Hepatic stellate cell (primary cell): ENCODE measurements around the gene XIRP2.
A peak's percentile ranks its signal among the peaks of the same experiment; 100 is the strongest.

ENCODE experiments used
- DNase-seq: peaks from one replicate; pipeline ENCODE4 v3.0.0; 2011; ENCODE audit warnings: low spot score

Gene XIRP2

DNA sequence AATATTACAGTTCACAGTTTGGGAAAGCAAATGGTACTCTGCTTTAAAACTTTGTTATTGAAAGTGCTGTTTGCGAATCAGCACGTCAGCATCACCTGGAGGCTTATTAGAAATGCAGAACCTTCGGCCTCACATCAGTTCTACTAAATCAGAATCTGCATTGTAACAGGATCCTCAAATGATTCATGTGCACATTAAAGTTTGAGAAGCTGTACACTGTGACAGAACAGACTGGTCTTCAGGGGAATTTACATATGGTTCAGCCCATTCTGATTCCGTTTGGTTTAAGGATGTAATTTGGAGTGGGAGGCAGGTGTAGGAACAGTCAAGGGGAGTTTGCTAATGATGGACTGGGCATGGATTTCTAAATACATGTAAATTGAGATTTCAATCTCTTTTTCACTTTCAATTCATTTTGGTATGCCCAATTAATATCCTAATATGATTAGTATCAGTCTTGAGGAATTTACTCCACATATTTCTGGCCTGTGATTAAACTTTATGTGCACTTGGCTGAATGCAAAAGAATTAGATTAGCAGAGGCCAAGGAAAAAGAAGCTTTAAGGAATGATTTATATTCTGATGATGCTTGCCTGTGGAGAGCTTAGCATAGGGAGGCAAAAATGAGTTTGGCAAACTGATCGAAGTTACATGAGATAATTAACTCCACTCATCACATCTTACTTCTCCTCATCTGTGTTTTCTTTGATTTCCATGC, 248.8 kb downstream of the XIRP2 start:
- DNase-seq = no peak

DNA sequence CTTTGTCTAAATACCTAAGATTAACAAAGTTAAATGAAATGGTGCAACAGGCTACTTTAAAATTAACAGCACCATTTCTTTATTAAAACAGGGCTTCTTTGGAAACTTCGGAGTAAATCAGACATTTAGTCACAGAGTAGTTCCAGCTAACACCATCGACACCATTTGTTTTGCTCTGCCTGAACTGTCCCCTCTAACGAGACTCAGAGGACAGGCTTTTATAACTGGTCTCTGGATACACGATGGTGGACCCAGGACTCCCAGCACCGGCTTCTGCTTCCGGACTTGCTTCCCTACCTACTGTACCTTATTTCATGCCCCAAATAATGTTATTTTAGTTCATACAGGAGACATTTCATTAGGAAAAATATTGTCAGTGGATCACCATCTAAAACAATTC, 252.1 kb downstream of the XIRP2 start:
- DNase-seq = no peak

DNA sequence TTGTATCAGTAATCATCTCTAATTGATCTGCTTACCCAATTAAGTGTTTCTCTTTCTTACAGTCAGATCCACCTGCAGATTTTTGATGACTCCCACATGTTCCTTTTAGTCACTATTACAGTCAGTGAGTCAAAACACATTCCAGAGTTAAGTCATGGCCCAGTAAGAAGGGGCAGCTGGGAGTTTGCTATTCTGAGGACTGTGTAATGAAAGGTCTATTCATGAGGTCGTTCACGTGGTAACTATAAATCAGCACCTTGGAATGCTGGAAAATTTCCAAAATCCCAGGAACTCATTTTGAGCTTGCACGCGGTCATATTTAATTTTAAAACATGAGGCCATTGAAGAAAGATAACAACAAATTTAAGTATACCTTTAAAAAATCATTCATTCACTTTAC, 252.5 kb downstream of the XIRP2 start:
- DNase-seq = peak; percentile 58

DNA sequence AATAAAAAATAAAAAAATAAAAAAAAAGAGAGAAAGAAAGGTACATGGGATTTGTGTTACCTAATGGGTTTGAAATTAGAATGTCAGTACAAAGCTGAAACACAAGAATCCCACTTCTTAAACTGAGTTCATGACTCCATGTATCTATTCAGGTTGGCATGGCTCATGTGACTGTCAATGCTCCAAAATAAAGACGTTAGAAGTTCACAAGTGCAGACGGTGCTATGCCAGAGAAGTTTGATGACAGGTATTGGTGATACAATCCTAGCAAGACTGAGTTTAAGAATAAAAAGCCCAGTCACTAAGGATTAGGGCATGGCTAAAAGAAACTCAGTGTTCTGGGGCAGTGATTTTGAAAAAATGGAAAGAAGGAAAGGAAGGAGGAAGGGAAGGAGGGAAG, 254.3 kb downstream of the XIRP2 start:
- DNase-seq = no peak

DNA sequence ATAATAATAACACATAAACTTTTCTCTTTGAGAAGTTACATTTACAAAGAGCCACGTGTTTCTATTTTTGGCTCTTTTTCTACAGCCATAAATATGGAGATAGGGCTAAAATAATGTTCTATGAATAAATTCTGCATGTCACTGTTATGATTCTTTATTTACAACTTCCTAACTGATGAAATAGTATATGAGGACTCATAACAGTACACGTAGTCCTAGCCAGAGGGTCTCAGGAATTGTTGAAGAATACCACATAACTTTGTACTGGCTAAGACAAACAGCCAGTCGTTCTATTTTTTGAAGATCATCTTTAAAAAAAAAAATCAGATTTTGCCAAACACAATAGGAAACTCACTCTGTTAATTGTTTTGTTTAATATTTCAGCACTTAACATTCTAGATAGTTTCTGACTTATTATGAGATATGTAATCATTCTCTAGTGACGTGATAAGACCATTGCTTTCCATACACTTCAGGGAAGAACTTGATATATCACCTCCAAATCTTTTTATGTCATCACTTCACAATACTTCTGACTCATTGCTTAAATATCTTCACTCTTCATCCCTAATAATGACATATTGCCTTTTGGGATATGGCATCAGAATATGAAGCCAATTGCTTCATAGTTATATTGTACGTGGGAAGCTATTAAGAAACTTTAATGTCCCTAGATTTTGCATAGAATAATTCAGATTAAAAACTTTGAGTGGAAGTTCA, 256.1 kb downstream of the XIRP2 start:
- DNase-seq = no peak

DNA sequence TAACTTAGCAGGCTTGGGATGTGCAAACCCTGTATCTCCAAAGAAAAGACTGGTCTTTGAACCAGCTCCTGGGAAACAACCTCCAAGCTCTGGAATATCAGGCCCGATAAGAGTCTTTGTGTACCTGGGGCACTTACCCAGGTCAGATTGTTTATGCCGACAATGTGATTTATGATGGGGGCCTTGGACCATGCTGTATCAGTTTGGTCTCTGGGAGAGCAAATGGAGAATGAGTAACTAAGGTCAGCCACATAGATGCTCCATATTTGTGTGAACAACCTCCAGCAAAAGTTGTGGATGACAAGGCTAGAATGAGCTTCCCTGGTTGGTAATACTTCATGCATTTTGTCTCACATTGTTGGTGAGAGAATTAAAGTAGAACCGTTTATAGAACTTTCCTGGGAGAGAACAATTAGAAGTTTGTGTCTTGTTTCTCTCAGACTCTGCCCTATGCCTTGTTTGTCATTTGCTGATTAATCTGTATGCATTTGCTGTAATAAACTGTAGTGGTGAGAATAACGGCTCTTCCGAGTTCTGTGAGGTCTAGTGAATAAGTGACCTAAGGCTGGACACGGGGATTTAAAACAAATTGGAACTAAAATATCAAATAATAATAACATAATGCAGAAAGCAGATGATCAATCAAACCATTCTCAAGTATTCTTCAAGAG, 259.1 kb downstream of the XIRP2 start:
- DNase-seq = no peak

DNA sequence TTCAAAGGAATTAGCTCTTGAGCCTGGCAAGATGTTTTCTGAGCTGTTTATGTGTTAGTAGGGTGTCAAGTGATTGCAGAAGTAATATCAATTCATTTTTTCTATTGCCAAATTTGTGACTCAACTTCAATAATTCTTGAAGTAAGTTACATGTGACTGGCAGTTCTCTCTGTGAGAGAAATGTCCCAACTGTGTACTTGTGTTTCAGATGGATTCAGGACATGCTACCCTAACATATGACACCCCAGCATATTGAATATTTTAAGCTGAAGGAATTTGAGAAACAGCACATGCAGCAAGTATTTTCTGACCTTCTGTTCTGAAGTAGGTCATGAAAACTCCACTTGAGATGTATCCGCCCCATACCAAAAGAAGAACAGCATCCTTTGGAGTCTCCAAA, 263.6 kb downstream of the XIRP2 start:
- no peak for DNase-seq

DNA sequence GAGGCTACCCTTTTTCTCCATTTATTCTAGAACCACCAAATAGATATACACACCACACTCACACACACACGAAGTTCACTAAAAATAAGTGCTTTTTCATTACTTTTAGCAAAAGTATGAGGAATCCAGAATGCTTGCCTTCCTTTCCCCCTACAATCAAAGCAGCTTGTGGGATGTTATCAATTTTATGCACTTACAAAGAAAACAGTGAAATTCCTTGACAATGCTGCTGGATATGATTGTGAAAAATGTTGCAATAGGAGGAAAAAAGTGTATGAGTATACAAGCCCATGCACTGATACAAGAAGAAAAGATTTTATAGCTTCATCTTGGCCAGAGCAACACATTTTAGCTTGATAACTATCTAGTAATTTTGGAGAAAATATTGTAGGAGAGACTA, 269.2 kb downstream of the XIRP2 start:
- DNase-seq = peak; percentile 15

DNA sequence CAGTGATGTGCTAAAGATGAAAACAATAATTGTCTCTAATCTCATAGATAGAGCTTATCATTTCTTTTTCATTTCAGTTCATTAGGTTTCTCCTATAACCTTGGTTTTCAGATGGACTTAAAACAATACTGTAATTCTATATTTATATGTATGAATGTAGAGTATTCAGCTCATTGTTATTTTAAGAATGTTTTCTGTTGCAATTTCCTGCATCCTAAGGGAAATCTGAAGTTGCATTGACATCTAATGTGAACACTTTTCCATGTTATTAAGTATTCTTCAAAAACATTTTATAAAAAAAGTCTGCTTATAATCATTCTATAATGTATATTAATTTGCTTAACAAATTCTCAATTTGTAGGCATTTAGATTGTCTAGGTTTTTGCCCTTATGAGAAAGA, 288.9 kb downstream of the XIRP2 start:
- DNase-seq = no peak

DNA sequence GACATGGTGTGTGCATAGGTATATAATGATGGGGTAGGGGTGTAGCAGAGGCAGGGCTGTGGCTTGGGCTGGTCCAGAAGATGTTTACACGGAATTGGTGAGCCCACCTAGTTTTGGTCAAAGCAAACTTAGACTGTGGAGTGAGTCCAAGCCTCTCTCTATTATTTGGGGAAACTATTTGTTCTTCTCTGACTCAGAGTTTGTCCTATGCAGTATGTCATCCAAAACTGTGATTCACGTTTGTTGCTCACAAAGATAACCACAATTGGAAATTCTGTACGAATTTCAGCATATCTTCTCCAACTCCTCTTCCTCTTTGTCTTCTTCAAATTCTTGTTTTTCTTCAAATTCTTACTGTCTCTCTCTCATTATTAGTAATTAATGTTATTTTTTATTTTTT, 292.9 kb downstream of the XIRP2 start:
- DNase-seq = no peak

DNA sequence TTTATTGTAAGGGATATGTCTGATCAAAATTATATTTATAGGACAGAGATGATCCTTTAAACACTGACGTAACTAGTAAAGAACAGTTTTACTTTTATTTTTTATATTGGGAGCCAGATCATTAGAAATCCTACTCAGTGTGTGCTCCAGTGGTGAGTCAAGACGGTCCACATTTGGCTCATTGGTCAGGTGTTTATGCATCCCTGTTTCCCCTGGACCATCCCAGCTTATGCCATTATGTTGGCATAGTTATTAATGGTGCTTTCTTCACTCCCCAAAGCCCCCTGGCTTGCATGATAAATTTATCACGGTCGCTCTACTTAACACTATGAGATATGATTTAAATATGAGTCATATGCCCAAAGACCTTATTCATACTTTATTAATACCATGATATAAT, 293.4 kb downstream of the XIRP2 start:
- DNase-seq = no peak

DNA sequence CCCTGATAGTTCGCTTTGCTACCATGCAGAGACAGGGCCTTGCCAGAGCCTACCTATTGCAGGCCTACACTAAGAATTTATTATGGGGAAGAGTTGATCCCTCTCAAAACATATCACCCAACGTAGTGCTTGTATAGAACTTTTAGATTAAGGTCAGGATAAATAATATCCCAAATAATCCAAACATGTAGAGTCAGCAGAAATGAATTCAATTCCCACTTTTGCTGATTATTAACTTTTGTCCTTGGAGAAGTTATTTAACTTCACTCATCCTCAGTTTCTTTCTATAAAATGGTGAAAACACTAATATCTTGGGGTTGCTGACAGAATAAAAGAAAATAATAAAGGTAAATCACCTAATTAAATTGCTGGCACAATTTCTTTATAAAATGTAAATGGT, 294.1 kb downstream of the XIRP2 start:
- no peak for DNase-seq

DNA sequence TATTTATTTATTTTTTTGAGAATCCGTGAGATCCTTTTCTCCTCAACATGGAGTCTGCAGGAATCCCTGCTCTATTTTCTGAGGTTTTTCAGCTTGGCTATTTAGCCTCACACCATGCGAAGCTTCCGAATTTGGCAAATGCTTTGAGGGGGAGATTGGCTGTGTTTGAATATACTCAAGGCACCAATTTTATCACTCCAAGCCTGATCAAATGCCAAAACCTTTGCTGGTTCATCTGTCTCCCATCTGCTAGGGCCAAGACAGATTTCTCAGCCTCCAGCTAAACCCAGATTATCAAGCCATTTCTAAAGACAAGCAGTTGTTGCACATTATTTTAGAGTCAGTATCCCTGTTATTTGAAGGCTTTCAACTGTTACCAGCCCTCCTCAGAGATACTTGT, 295.7 kb downstream of the XIRP2 start:
- no peak for DNase-seq

DNA sequence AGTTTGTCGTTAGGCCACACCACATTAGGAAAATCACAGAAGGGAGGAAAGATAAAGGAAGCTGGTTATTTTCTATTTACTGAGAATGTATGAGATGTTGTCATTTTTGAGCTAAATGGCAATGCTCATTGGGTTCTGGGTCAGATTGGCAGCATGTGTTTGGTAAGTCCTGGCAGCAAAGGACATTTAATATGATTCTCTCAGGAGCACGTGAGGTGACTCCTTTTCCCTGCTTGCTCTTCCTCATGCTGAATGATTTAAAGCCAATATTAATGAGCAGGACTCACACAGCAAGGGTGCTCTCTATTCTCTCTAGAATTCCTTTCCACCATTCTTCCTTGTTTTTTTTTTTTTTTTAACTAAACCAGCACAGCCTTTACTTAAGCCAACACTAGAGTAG, 298.2 kb downstream of the XIRP2 start:
- no peak for DNase-seq

DNA sequence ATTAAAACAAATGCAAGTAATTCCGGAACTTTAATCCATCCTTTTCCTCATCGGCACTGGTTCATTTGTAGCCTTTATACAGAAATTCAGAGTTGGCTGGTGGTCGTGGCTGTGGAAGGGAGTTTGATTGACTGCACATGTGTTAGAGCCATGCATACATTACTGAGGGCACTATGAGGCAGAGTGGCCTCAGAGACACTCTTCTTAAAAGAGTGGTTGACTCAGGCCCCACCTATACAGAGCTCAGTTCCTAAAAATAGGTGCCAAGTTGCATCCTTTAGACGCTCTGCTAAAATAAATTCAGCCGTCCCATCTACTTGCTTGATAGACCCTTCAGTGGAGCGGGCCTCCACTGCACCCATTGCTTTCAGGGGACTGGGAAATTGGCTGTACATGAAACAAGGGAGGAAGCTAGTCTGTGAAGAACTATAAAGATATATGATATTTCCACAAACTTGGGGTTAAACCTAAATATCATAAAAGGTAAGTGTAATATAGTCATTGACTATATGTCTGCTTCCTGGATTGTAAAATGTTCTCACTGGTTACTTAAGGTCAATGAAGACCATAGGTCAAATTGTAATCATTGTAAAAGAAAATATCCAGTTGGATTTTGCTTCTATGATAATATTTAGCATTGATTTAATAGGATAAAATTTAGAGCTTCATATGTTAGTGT, 298.9 kb downstream of the XIRP2 start:
- DNase-seq = no peak

DNA sequence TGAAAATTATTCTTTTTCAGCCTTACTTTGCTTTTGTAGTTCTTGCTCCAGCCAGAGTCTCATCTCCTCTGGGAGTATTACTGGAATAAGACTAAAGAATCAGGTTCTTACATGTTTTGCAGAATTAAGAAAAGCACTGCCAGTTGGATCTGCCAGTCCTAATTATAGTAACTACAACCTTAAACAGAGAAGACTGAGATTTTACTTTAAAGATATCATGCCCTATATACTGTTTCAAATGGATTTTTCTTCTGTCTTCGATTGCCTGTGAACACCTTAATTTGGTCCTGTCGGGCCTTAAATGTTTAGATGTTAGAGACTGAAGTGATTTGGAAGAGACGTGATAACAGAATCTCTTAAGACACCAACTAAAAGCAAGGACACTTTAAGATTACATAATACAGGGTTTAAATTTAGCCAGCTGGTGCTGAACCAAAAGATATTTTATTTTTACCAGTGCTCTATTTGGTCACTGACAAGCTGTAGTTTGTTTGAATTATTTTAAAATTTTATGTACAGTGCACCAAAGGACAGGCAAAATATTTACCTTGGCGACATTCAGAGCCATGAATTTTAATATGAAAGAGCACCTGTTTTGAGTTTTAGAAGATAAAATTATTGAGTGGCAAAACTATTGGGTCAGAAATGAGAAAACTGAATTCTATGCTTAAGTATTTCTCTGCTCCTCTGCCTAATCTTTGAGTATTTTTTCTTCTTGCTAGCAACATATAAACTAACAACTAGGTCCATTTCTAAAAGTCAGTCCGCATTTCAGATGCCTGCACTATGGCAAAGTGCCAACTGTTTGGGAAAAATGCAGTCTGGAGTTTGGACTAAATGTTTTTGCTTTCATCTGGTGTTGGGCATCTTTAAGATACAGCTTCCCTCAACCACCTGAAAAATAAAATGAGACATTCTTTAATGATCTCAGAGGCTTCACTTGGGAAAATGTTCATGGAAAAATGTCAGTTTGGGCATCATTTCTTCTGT, 300.0 kb downstream of the XIRP2 start:
- no peak for DNase-seq

DNA sequence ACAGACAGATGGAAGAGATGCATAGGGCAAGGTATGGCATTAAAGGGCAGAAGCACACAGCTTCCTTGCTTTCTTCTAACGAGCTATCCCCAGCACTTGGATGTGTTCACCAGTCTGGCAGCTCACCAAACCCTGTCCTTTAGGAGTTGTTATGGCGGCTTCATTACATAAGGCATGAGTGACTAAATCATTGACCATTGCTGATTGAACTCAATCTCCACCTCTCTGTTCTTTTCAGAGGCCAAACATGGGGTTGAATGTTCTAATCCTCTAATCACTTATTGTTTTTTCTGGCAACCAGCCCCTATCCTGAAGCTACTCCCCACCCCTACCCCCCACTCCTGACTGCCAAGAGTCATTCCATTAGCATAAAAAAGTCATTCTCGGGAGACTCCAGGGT, 301.8 kb downstream of the XIRP2 start:
- no peak for DNase-seq

DNA sequence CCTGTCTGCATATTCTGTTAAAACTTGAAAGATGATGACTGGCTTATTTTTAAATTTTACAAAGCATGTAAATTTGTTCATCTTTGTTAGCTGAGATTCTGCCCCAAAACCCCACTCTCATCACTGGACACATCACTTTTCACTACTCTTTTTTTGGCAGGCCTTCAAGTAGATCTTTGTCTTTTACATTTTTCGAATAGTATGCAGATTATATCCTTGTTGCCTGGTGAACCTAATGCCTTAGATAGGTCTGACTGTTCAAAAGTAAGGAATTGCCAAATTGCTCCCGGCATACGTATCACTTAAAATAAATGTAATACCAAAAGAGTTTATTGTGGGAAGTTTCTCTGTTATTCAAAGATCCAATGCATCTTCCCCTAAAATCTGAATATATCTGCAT, 303.3 kb downstream of the XIRP2 start:
- no peak for DNase-seq

DNA sequence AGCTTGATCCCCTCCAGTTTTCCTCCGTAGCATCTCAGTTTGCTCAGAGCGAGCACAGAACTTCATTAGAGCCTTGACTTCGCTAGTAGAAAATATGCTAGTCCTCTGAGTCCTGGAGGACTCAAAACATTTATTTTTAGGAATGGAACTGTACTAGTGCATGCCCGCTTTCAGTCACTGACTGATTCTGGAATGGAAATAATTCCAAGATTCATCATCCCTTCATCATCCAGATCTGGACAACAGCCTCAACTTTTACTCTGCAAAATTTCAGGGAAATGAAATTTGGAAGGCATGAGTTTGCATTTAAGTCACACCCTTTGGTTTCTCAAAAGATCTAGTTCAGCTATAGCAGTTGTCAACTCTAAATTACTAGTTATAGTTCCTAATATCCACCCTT, 304.6 kb downstream of the XIRP2 start:
- peak; percentile 27 for DNase-seq

DNA sequence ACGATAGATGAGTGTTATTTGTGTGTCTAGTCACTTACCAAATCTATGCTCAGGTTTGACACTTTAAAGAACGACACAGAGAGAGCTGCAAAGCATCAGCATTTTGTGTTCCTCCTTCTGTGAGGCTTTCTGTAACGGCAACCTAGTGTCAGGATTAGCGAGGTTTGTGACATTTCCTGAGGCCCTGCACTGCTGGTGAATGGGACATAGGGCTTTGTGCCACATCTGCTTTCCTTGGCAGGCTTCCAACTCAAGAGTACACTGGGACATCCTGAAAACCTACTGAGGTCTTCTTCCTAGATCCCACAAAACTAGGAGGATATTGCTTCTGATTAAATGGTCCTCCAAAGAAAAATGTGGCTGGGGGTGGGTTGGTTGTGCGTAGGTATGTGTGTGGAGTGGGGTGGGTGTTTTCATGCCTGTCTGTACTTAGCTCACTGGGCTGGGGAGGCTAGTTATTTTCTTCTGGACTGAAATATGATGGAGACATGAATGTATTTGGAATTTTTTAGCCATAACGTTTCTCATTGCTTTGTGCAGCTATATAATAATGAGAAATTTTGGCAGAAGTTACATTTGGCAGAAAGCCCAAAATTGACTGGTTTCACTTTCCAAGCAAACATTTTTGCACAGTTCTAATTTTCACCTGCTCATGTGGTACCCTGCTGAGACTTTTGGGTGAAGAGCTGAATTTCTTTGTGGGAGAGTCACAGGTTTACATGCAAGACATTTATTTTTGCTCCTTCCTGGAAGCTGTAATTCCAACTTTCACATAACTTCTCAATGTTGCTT, 308.4 kb downstream of the XIRP2 start:
- DNase-seq = no peak

DNA sequence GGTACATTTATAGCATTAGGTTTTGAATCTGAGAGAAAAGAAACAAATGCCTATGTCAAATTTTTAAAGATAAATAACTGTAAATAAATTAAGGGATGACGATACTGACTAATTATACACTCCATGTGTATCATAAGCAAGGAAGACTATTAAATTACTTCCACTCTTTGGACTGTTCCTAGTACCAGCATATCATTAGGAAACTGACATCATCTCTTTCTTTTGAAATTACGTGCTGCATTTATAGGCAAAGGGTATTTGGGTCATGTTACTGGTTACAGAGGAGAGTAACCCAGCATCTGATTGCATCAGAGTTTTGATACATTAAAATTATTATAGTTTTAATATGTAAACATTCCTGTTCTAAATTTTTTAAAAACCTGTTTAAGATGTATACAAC, 309.7 kb downstream of the XIRP2 start:
- no peak for DNase-seq
